ENCODE data around the gene EIF5AL1.
"Not testable (repeated sequence)": the region's sequence is repeated elsewhere in the genome, so short reads cannot be mapped to it uniquely, and the experiment has no call there.

- not testable (repeated sequence) for TF ChIP-seq CTCF (IDR thresholded peaks at IDR 0.05; ENCODE audit: insufficient read depth, low read depth, low read length); EZH2 (IDR thresholded peaks at IDR 0.05; ENCODE audit: insufficient read depth, low read length)
Measured at GRCh38 chr10:79509934-79510508, 2.3 kb upstream of the EIF5AL1 start.
